GM19043 (cell line): Measurements from ENCODE around the gene FAM185A.
"Not testable (repeated sequence)": the region's sequence is repeated elsewhere in the genome, so short reads cannot be mapped to it uniquely, and the experiment has no call there.

Experiments used
- ATAC-seq: cut with Tn5 transposase; IDR thresholded peaks from one replicate; pipeline ENCODE4 v1.9.1; 2021; ENCODE audit warnings: low read depth; ENCODE audit not compliant: unreplicated experiment

FAM185A gene

DNA sequence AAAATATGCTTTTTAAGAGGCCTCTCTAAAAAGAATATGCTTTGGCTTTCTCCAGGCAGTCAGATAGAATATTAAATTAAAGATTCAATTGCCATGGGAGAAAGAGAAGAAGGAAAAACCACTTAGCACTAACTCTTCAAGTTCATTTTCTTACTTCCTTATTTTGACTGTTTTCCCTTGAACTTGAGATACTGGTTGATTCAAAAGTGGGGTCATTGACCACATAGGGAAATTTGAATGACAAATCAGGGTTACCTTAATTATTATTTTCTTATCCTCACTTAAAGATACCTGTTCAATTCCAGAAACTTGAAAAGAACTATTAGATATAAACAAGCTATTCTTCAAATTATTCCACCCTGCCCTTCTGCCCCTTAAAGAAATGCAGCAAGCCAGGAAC is 27.4 kb downstream of the FAM185A start:
- ATAC-seq, result not testable (repeated sequence)

DNA sequence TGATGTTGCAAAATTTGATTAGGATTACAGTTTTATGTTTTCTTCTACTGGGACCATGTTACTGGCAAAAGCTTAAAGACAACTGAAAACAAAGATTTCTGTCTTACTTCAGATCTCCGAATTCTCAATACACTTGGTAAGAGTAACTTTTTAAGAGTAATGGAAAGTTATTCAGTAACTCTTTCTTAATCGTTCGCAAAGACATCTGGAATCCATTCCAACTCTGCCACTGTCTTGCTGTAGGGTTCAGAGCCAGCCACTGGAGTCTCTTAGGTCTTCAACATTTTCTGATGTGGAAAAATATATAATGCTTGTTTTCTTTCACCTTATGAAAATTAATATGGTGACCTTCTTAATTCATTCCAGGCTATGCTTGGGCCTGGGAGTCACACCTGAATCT is 29.9 kb downstream of the FAM185A start:
- ATAC-seq, result not testable (repeated sequence)

DNA sequence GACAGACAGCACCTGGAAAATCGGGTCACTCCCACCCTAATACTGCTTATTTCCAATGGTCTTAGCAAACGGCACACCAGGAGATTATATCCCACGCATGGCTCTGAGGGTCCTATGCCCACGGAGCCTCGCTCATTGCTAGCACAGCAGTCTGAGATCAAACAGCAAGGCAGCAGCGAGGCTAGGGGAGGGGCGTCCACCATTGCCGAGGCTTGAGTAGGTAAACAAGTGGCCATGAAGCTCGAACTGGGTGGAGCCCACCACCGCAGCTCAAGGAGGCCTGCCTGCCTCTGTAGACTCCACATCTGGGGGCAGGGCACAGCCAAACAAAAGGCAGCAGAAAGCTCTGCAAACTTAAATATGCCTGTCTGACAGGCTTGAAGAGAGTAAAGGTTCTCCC is 32.1 kb downstream of the FAM185A start:
- not testable (repeated sequence) for ATAC-seq

DNA sequence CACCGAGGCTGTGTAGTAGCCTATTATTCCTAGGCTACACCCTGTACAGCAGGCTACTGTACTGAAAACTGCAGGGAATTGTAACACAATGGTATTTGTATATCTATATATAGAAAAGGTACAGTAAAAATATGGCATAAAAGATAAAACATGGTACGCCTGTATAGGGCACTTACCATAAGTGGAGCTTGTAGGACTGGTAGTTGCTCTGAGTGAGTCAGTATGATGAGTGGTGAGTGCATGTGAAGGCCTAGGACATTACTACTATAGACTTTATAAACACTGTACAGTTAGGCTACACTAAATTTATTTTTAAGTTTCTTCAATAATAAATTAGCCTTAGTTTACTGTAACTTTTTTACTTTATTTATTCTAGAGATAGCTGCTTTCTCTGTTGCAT is 40.0 kb downstream of the FAM185A start:
- ATAC-seq, result not testable (repeated sequence)

DNA sequence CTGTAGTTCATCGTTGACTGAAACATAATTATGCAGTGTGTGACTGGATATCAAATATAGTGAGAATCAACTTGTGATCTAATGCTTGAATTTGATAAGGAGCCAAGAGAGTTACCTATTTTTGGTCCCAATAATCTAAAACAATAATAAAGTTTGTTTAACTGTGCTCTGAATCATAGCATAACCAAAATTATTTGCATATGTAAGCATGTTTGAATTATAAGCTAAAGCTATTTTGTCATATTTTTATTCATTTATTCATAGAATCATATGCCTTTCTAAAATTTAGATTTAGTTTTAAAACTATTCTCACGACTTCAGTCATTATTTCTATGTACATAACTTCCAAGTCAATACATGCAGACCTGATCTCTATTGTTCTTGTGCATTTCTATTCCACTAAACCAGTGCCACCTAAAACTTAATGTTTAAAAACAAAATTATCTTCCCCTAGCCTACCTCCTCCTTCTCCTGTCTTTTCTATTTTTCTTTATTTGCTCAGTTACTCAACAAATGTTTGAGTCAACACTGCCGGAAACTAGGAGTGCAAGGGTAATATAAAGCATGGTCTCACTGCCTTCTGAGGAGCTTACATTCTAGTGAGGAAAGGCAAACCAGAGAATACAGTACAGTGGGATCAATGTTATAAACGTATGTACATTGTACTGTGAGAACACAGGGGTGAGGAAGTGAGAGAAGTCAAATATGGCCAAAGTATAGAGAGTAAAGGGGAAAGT is 41.7 kb downstream of the FAM185A start:
- ATAC-seq, result not testable (repeated sequence)

DNA sequence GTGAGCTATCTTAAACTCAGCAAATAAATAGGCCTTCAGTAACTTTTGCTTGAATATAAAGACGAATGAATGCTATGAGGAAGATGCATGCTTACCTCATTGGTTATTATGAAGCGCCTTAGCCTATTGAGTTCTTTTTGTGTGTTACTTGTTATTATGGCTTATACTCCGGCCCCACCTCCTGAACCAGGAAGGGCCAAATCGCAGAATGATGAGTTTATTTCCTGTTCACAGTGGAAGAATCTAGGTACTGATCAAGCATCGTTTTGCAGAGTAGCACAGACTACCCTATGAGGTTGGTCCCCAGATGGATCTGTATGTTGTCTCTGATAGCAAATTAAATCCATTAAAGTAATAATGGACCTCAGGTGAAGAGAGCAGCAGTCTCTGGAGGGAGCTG is 42.6 kb downstream of the FAM185A start:
- ATAC-seq, result not testable (repeated sequence)

DNA sequence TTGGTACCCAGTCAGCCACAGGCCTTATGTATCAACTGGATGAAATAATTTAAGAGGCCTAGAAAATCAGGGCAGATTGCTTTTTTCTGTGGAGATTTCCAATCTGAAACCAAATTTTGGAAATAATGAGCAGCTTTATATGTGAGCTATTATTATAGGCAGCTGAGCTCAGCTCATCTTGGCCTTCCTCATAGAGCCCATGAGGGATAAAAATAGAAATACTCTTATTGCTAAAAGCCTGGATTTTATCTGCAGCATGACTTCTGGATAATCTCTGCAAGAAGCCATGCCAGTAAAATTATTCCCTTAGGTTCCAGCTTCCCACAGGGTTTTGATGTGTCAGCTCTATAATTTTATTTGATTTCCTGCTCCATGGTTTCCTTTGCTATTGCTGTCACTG is 43.0 kb downstream of the FAM185A start:
- not testable (repeated sequence) for ATAC-seq

DNA sequence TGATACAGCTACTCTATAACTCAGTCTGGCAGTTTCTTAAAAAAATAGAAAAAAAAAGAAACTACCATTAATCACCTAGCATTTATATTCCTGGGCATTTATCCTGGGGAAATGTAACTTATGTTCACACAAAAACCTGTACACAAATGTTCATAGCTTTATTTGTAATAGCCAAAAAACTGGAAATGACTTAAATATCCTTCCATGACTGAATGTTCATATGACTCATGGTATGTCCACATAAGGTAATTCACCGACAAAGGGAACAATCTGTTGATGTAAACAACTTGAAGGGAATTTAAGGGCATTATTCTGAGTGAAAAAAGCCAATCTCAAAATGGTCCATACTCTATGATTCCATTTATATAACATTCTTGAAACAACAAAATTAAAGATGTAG is 45.8 kb downstream of the FAM185A start:
- not testable (repeated sequence) for ATAC-seq

DNA sequence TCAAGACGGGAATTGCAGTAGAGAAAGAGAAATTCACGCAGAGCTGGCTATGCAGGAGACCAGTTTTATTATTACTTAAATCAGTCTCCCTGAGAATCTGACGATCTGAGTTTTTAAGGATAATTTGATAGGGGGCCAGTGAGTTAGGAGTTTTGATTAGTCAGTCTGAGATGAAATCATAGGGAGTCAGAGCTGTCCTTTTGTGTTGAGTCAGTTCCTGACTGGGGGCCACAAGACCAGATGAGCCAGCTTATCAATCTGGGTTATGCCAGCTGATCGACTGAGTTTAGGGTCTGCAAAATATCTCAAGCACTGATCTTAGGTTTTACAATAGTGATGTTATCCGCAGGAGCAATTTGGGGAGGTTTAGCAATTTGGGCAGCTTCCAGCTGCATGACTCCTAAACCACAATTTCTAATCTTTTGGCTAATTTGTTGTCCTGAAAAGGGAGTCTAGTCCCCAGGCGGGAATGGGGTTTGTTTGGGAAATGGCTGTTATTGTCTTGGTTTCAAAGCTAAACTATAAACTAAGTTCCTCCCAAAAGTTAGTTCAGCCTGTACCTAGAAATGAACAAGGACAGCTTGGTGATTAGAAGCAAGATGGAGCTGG is 47.3 kb downstream of the FAM185A start:
- ATAC-seq, result not testable (repeated sequence)

DNA sequence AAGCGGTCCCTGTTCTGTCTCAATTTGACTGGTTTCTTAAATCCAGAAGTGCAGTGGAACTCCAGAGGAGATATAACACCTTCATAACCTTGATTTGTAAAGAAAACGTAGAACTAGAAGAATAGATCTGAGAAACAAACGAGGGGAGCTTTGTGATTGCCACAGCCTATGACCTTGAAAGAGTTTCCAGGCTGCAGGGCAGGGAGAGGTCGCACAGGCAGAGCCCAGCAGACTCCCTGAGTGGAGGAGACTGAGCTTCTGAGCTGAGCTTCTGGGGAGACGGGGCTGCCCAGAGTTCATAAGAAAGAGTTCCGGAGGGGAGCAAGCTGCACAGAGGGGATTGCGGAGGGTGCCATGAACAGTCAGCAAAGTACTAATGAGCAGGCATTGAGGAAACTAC is 57.8 kb downstream of the FAM185A start:
- ATAC-seq, result no peak

DNA sequence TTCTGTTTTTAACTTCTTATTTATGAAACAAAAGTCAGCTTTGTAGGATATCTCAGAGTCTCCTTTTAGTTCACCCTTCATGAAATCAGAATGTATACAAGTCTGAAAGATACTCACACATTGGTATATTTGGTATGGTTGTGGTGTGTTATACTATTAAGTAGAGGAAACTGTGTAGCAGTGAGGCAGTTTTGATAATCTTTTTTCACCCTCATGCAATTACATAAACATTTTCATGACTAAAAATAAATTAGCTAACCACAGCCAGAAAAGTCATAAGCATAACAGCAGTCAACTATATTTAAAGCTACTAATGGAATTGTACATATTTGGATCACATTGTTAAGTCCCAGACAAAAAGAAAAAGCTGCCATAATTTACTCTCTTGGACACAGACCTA is 62.1 kb downstream of the FAM185A start:
- no peak for ATAC-seq

DNA sequence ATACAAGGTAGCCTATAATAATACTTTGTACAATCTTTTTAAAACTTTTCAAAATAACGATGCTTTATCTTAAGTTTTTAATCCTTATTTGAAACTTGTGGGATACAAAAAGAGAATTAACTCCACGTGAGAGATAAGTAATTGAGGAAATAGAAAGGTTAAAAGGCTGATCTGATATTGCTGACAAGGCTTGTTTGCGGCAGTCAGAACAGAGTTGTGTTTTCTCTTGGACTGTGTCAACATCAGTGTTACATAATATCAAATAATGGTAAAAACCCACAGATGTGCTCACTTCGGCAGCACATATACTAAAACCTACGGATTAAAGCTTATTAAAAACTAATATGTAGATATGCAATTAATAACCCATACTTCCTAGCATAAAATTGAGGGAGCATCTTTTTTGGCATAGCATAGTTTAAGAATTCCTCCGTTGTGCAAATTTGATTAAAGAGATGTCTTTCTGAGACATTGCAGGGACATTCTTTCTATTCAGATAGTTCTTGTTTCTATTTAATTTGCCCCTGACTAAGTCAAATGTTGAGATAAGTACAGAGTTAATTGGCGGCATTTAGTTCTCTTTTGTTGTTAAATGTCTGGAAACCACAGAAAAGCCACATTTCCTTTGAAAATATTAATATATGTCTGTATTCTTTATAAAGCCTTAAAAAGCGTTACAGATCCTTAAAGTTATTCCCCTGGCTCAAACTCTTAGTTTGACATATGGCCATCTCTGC is 63.3 kb downstream of the FAM185A start:
- no peak for ATAC-seq

DNA sequence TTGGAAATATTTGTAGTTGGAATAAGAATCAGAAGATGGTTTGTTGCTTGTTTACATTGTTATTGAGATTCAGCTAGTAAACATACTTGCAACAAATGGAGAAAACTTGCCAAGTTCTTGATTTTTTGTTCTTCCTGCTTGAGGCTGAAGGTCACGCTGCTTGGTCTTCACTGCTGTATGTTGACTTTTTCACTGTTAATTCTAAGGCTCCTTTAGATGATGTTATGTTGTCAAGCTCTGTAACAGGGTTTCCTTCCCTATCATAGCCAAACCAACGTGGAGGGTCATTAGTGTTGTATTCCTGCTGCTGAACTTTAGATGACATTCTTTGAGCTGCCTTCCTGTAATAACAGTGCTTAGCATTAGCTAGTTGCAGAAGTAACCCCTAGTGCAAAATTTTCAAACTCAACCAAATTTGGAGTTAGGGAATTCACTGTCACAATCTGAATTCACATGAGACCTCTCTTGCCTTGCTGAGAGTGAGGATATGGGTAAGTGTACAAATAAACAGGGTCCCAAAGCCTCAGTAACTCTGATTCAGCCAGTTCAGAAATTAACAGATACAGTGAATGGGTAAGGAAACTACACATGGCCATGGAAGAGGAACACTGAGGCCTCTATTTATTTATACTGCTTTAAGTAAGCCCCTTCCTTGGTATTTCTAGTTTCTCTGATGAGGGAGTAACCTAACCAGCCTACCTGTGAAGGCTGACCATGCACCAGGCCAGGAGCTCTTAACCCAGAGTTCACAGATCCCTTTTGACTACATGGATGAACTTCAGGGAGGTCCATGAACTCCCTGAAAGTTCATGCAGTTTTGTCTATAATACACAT is 64.6 kb downstream of the FAM185A start:
- ATAC-seq, result no peak

DNA sequence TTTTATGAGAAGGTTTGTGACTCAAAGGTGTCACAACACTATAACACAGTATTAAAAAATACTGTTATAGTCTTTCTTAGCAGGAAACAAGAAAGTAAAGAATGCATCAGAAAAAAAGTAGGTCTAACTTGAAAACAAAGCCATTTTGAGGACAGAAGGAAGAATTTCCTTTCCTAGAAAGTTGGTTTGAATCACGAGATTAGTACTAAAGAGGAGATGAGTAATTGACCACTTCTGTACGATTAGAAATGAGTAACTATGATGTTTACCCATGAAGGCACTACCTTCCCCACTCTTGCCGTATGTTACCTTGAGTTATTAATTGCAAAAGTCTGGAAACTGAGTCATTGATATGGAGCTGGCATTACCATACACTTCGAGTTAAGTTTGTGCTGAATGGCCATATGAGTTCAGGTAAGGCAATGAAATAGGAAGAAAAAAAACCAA is 65.2 kb downstream of the FAM185A start:
- no peak for ATAC-seq

DNA sequence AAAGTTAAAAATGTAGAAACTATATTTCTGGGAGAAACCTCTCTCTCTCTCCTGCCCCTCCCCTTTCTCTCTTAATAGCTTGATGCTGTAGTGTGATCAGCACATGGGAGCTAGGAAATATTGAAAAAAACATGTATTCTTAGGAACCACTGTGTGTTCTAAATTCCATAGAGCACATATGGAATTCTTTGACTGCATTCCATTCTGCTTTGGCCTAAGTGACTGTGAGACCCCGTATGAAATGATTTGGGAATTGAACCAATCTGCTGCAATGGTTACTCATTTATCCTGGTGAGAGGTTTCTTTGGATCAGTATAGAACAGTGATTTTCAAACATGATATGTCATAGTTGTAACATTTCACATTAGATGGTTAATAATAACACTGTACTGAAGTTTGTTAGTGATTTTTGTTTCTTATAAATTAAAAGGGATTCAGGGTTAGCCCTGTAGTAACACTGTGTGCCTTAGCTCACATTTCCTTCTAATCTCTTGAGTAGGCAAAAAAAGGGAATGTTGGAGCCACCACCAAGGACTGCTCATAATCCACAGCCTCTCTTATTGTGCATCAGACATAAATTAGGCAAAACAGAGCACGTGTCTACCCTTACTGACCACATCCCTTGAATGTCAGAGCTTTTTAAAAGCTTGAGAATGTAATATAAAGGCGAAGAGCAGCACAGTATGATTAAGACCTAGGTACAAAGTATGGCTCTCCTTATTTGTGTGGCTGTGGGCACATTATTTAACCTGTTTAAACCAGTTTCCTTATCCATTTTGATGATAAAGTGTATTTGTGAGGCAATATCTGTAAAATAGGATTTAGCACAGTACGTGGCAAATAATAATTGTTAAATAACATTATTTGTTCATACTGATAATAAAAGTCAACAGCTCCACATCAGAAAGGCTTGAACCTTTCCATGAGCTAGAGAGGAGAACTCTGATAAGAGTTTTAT is 69.1 kb downstream of the FAM185A start:
- no peak for ATAC-seq

DNA sequence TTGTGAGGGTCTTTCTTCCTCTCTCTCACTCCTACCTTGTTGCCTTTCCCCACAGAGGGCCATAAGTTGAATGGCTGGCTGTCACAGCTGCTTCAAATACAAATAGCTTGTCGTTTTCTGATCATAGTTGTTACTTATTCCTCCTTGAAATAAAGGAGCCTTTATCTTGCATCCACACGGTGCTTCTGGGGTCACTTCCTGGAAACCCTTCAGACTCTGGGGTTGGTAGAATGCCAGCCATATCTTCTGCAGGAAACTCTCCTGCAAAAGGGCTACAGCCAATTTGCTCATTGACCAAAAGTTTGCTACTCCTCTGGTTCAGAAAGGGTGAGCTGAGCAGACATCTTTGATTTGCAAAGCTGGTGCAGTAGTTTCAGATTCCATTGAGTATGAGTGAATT is 70.4 kb downstream of the FAM185A start:
- ATAC-seq, result no peak

DNA sequence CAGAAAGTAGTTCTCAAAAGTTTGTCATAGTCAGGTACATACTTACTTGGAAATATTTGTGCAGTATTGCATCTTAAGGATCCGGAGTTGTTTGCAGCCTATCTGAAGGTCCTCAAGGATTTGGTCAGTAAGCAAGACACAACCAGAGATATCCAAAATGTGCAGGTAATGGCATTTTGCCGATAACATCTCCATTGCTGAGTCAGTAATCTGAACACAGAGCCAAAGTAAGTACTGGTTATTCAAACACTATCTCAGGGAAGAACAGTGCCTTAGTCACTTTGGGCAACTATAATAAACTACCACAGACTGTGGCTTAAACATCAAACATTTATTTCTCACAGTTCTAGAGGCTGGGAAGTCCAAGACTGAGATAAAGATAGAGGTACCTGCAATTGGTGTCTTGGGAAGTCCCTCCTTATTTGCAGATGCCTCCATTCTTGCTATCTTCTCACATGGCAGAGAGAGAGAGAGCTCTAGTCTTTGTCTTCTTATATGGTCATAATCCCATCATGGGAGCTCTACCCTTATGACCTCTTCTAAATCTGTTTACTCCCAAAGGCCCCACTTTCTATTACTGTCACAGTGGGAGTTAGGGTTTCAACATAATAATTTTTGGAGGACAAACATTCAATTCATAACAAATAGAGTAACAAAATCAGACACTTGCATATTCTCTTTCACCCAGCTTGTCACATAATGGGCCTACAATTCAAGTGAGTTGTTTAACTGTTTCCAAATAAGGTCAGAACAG is 73.4 kb downstream of the FAM185A start:
- no peak for ATAC-seq

DNA sequence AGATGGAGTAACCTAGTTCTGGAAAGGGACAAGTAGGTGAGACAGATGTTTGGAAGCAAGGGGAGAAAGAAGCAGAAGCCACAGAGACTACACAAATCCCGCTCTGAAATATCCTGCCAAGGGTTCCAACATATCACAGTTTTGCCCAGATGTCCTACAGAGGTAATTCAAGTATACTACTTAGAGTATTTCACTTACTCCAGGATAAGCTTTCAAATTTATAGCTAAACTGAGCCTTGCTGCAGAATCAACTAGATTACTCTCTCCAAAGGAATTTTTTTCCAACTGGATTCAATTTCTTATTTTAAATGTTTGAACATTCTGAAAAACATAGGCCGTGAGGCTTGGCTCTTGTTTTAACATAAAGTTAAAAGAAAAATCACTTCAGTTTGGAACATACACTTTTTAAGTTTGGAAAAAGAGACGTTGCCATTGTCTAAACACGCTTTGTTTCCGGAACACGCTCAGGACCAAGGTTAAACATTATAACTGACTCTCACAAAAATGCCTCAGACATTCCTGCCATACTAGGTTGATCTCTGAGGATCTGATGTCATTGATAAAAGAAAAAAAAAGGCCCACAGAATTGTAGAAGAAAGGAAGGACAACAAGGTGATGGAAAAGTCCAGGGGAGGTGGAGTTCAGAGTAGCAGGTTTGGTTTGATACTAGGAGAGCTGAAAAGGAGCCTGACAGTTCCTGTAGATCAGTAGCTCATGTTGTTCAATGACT is 74.8 kb downstream of the FAM185A start:
- no peak for ATAC-seq
